Omental fat pad (tissue), 4 donors: ENCODE results near the gene KIFAP3. TPM values are rescaled to one million over a fixed set of nuclear protein-coding genes. Genes with fewer than 3 reads are reported as not detected.

Source experiments
- ATAC-seq: fragments of 150-250 bp; one replicate; pipeline ENCODE4 v1.9.1; 2016; ENCODE audit warnings: mild to moderate bottlenecking, moderate library complexity; ENCODE audit not compliant: low FRiP score
- DNase-seq: peaks from one replicate; pipeline ENCODE4 v3.0.0-alpha.2; 2019; ENCODE audit warnings: low spot score
- CTCF ChIP-seq, 3 donors: fragments of 450-650 bp; IDR thresholded peaks; one replicate each; pipeline ENCODE4 v1.5.1; 2016 to 2017; ENCODE audit warnings: antibody characterized with exemption in 3 of 3, mild to moderate bottlenecking in 3 of 3, moderate library complexity in 2 of 3
- total RNA-seq, 4 donors: library from RNA; depleted of rRNA; stranded (reverse); fragments of >200 nt; gene quantifications; one replicate each; pipeline ENCODE4 v1.1.0, GENCODE V29; 2016

KIFAP3 gene
- total RNA-seq, 4 donors from 2014 or later: 20.5 to 34.0 (median 25.6) TPM

DNA sequence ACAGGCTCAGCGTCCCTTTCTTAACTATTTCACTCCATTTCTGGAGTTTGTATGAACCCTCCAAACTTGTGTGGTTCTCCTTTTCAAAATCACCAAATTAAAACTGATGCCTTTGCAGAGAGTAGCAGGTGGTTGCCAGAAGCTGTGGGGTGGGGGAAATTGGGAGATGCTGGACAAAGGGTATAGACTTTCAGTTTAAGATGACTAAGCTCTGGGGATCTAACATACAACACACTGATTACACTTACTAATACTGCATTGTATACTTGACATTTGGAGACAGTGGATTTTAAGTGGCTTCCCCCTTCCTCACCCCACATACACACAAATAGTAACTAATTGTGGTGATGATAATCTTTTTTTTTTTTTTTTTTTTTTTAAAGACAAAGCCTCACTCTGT is 169.7 kb downstream of the KIFAP3 start:
- ATAC-seq (no peak), DNase-seq (no peak)
- no peak for TF ChIP-seq CTCF (IDR thresholded peaks at IDR 0.05)

GRCh38 chr1:169902751-169903150 is 171.7 kb downstream of the KIFAP3 start:
- no peak for TF ChIP-seq CTCF (IDR thresholded peaks at IDR 0.05)
- DNase-seq (no peak), ATAC-seq (no peak)

GRCh38 chr1:169901115-169901514 is 173.4 kb downstream of the KIFAP3 start:
- no peak for TF ChIP-seq CTCF (IDR thresholded peaks at IDR 0.05)
- DNase-seq: no peak
- ATAC-seq: no peak

- ATAC-seq (no peak), DNase-seq (no peak)
- TF ChIP-seq CTCF (IDR thresholded peaks at IDR 0.05): no peak
Measured at GRCh38 chr1:169900571-169900970, 173.9 kb downstream of the KIFAP3 start.

DNA sequence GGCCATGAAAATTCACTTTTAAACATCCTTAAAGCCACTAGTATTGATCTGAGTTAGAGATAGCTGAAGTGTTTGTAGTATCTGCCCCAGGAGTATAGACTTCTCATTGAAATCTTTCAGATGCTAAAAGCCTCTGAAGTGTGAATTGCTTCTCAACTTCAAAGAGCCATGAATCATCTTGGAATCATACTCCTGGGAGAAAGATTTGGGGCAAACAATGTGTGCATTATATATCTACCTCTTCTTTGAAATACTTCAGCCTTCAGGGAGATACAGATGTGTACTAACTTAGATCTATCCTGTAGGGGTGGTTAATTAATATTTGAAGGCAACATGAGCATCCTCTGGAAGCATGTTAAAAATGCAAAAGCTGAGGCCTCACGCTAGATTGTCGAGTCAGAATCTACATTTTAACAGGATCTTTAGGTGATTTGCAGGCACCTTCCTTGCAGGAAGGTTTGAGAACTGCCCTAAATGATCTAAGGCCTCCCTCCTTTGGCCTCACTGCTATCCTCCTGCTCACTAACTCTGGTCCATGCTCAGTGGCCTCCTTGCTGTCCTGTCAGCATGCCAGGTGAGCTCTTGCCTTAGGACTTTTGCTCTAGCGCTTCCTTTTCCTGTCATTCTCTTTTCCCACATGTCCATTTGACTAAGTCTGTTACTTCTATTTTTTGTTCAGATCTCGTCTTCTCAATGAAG is 174.8 kb downstream of the KIFAP3 start:
- no peak for DNase-seq
- TF ChIP-seq CTCF (IDR thresholded peaks at IDR 0.05): no peak
- no peak for ATAC-seq

DNA sequence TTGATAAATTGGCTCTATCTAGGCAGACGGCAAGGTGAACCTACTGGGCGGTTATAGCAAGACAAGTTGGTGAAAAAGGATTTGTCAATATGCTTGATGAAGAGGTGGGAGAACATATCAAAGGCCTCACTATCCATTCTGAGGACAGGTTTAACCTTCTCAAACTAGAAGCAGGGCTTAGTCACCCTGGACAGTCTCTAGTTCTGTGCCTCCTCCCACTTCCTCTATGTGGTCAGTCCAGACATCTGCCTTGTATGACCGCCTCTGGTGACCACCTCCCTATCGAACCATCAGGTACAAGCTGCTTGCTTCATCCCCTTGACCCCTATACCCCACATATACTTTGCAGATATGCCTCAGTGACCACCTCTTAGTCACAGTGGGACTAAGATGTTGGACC is 178.5 kb downstream of the KIFAP3 start:
- DNase-seq (no peak), ATAC-seq (no peak)
- no peak for TF ChIP-seq CTCF (IDR thresholded peaks at IDR 0.05)

- no peak for TF ChIP-seq CTCF (IDR thresholded peaks at IDR 0.05)
- DNase-seq: no peak
- ATAC-seq: no peak
Measured at GRCh38 chr1:169894424-169895145, 179.9 kb downstream of the KIFAP3 start.
